LoVo (cell line): ENCODE data around the gene PYGB.
"Not testable (repeated sequence)": the region's sequence is repeated elsewhere in the genome, so short reads cannot be mapped to it uniquely, and the experiment has no call there.

Experiments used
- DNase-seq: peaks from one replicate; pipeline ENCODE4 v3.0.0-alpha.2; 2016; ENCODE audit warnings: low spot score

PYGB gene

GRCh38 chr20:25230166-25230831 lies 17.6 kb upstream of the PYGB start:
- no peak for DNase-seq

GRCh38 chr20:25233016-25233772 lies 14.7 kb upstream of the PYGB start:
- peak; percentile 91 for DNase-seq

- not testable (repeated sequence) for DNase-seq
These were observed 13.7 kb upstream of the PYGB start for GRCh38 chr20:25234009-25234849.

GRCh38 chr20:25236450-25237304 lies 11.2 kb upstream of the PYGB start:
- no peak for DNase-seq

GRCh38 chr20:25237610-25238318 lies 10.1 kb upstream of the PYGB start:
- DNase-seq: peak; percentile 97

GRCh38 chr20:25238319-25239037 lies 9.4 kb upstream of the PYGB start:
- no peak for DNase-seq

- DNase-seq: no peak
These were observed 8.2 kb upstream of the PYGB start for GRCh38 chr20:25239387-25240370.

- DNase-seq: not testable (repeated sequence)
These were observed 6.8 kb upstream of the PYGB start for GRCh38 chr20:25240851-25241658.

GRCh38 chr20:25241659-25241955 lies 6.3 kb upstream of the PYGB start:
- DNase-seq: not testable (repeated sequence)

- no peak for DNase-seq
These were observed 5.7 kb upstream of the PYGB start for GRCh38 chr20:25242231-25242630.

GRCh38 chr20:25243416-25243979 lies 4.4 kb upstream of the PYGB start:
- no peak for DNase-seq

GRCh38 chr20:25244976-25245375 lies 2.9 kb upstream of the PYGB start:
- no peak for DNase-seq

- no peak for DNase-seq
These were observed 2.4 kb upstream of the PYGB start for GRCh38 chr20:25245461-25245860.

GRCh38 chr20:25246182-25246999 lies 1.5 kb upstream of the PYGB start:
- DNase-seq: peak; percentile 64

GRCh38 chr20:25247000-25247517 lies 826 bp upstream of the PYGB start:
- DNase-seq: peak; percentile 72

GRCh38 chr20:25247518-25247955 lies 348 bp upstream of the PYGB start:
- DNase-seq: no peak

- no peak for DNase-seq
These were observed 894 bp downstream of the PYGB start for GRCh38 chr20:25248786-25249172.
